ENCODE results near the gene ROPN1L. TPM values are rescaled to one million over a fixed set of nuclear protein-coding genes. Genes with fewer than 3 reads are reported as not detected.

Gene ROPN1L
- total and polyA plus RNA-seq, 2 of the 8 experiments (the other 6 are each of a cell fraction or from before 2014, with no cell fraction given) = 0.24 to 0.73 TPM

GRCh38 chr5:10432059-10433008, 9.3 kb upstream of the ROPN1L start:
- Histone ChIP-seq H2BK20ac (ENCODE audit: low read length) (no peak overlapping the region), H4K91ac (replicated peaks; ENCODE audit: insufficient read length, low read length) (no peak overlapping the region), H3K4me2 (ENCODE audit: insufficient read depth in 1 of 2, low read depth in 2 of 2, low read length in 2 of 2) (no peak overlapping the region), H2AK5ac (ENCODE audit: low read depth, low read length) (no peak overlapping the region), H3K23me2 (ENCODE audit: low read depth, low read length) (no peaks in the 10 kb centered on the region; the same call in 1 of the 2 replicates), H4K8ac (ENCODE audit: extremely low read depth, insufficient read depth, low read length) (no peak overlapping the region), H4K20me1 (replicated peaks in 1 of 2; ENCODE audit: control insufficient read depth in 1 of 2, insufficient read depth in 2 of 2, low read length in 2 of 2) (no peaks in the 10 kb centered on the region), H3K4ac (replicated peaks; ENCODE audit: insufficient read length, low read depth, low read length) (no peak overlapping the region), H3K27me3 (replicated peaks in 1 of 4; ENCODE audit: control insufficient read depth in 3 of 4, extremely low read depth in 1 of 4, insufficient read depth in 3 of 4, low read length in 3 of 4) (no peaks in the 10 kb centered on the region), H3K79me2 (ENCODE audit: control insufficient read depth in 1 of 2, insufficient read depth in 2 of 2, low read length in 2 of 2) (no peaks in the 10 kb centered on the region), H3K56ac (replicated peaks; ENCODE audit: insufficient read length, low read depth, low read length) (no peak overlapping the region), H2BK15ac (ENCODE audit: low read length) (no peak overlapping the region), H3K14ac (ENCODE audit: insufficient read length) (no peak overlapping the region), H3K9me3 (ENCODE audit: insufficient read depth in 2 of 2, low read depth in 1 of 2, low read length in 1 of 2) (no peaks in the 10 kb centered on the region), H3K4me3 (ENCODE audit: extremely low read depth in 1 of 4, insufficient read depth in 2 of 4, low read depth in 3 of 4, low read length in 4 of 4) (no peak overlapping the region), H4K5ac (ENCODE audit: insufficient read length, low read depth, low read length) (no peak overlapping the region), H2BK5ac (ENCODE audit: low read depth, low read length) (0 out of 2 replicates have a peak overlapping the region, but pooled peaks have one; percentile 10), H3K4me1 (replicated peaks in 1 of 4; ENCODE audit: control insufficient read depth in 3 of 4, insufficient read depth in 4 of 4, low read length in 3 of 4) (no peaks in the 10 kb centered on the region), H3K36me3 (ENCODE audit: control insufficient read depth in 2 of 4, insufficient read depth in 4 of 4, low read length in 3 of 4) (peaks cover 10 to 43% (median 31%) of the 10 kb centered on the region in 4 experiments; a peak in 7 of 8 replicates), H3K9ac (replicated peaks in 1 of 4; ENCODE audit: extremely low read depth in 1 of 4, low read depth in 3 of 4, low read length in 3 of 4) (no peak overlapping the region), H3K18ac (ENCODE audit: extremely low read depth, low read length) (no peak overlapping the region), H2BK12ac (ENCODE audit: low read depth, low read length) (no peak overlapping the region), H3K23ac (ENCODE audit: insufficient read length) (no peak overlapping the region), H2BK120ac (replicated peaks; ENCODE audit: low read depth, low read length) (no peak overlapping the region), H3K79me1 (ENCODE audit: low read depth, low read length) (no peaks in the 10 kb centered on the region), H3K27ac (ENCODE audit: low read depth, low read length) (no peak overlapping the region), H2AFZ (ENCODE audit: low read length) (no peak overlapping the region)
- ChIA-PET CTCF (ENCODE audit: partially characterized antibody) (interaction anchor here (1.3 to 1.6 kb wide), 3 partner anchors 9 to 68 kb away, joined by 3 to 4 read pairs (median 3); no protein-coding TSS in a partner anchor), POLR2A (ENCODE audit: partially characterized antibody) (no interaction called here)
- FAIRE-seq (no peak), DNase-seq (ENCODE audit: low read depth in 1 of 2, low spot score in 2 of 2) (no peak)
- 90% methylated on average over 7 of the region's 8 CpGs; no CpG with 5 or more reads in 1 of the 2 experiments for WGBS, 2 experiments (ENCODE audit: extremely low coverage in 1 of 2, insufficient coverage in 1 of 2, insufficient read length in 1 of 2, insufficient replicate concordance in 2 of 2, low coverage in 1 of 2, low lambda C conversion rate in 2 of 2, missing lambda C conversion rate in 1 of 2)
- no peak for TF ChIP-seq MAX (IDR thresholded peaks at IDR 0.05)
- no peak for TF ChIP-seq CTBP2 (IDR thresholded peaks at IDR 0.05; ENCODE audit: borderline replicate concordance, insufficient read depth, insufficient read length, low read length)
- TF ChIP-seq KDM5A (IDR thresholded peaks at IDR 0.05; ENCODE audit: low read length) = no peak
- TF ChIP-seq SP2 (IDR thresholded peaks at IDR 0.05; ENCODE audit: low read length) = no peak
- no peak for TF ChIP-seq PHF8 (conservative IDR thresholded peaks at IDR 0.05; ENCODE audit: low read depth, low read length)
- TF ChIP-seq, protein P1, sequence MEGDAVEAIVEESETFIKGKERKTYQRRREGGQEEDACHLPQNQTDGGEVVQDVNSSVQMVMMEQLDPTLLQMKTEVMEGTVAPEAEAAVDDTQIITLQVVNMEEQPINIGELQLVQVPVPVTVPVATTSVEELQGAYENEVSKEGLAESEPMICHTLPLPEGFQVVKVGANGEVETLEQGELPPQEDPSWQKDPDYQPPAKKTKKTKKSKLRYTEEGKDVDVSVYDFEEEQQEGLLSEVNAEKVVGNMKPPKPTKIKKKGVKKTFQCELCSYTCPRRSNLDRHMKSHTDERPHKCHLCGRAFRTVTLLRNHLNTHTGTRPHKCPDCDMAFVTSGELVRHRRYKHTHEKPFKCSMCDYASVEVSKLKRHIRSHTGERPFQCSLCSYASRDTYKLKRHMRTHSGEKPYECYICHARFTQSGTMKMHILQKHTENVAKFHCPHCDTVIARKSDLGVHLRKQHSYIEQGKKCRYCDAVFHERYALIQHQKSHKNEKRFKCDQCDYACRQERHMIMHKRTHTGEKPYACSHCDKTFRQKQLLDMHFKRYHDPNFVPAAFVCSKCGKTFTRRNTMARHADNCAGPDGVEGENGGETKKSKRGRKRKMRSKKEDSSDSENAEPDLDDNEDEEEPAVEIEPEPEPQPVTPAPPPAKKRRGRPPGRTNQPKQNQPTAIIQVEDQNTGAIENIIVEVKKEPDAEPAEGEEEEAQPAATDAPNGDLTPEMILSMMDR (IDR thresholded peaks at IDR 0.05; ENCODE audit: control extremely low read depth in 1 of 3, insufficient read depth in 1 of 3, low read depth in 1 of 3, low read length in 3 of 3) = no peak
- TF ChIP-seq SP1 (IDR thresholded peaks at IDR 0.05; ENCODE audit: low read depth, low read length) = no peak
- no peak for TF ChIP-seq EGR1 (IDR thresholded peaks at IDR 0.05; ENCODE audit: borderline replicate concordance, low read depth, low read length)
- no peak for TF ChIP-seq GABPA (IDR thresholded peaks at IDR 0.05; ENCODE audit: borderline replicate concordance, insufficient read depth, low read length)

Measured in H1 (cell line).